Measurements from ENCODE around the gene MYH1.

GRCh38 chr17:10447026-10447931 is 71.1 kb downstream of the MYH1 start:
- no peak for TF ChIP-seq CTCF (IDR thresholded peaks at IDR 0.05)
- no peak for TF ChIP-seq POLR2AphosphoS5 (IDR thresholded peaks at IDR 0.05; ENCODE audit: insufficient read depth in 1 of 2, low read depth in 1 of 2)

Data from vagina (tissue), 2 donors.